ENCODE results near the gene EXOC2.
"Not testable (repeated sequence)": the region's sequence is repeated elsewhere in the genome, so short reads cannot be mapped to it uniquely, and the experiment has no call there.

Gene EXOC2

GRCh38 chr6:621931-622330 lies 71.0 kb downstream of the EXOC2 start:
- DNase-seq = no peak

- no peak for DNase-seq
Observed at GRCh38 chr6:620950-621349, 72.0 kb downstream of the EXOC2 start.

- DNase-seq = no peak
Observed at GRCh38 chr6:620166-620565, 72.8 kb downstream of the EXOC2 start.

- no peak for DNase-seq
Observed at GRCh38 chr6:617456-618100, 75.4 kb downstream of the EXOC2 start.

DNA sequence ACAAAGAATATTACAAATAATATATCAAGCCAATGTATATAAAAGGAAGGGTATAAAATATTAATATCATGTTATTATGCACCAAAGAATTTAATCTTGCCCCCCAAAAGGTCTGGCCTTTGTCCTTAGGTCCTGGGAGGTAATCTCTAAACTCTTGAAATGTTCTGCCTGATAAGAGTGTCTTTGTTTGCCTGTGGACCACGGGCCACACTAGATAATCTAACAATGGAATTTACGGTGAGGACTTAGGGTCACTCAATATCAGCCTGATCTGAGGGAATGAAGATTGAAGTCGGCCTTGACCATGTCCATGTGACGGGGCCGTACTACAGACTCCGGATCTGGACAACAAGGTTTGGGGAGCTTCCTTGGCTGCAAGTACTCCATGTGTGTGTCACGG lies 79.0 kb downstream of the EXOC2 start:
- DNase-seq = no peak

DNA sequence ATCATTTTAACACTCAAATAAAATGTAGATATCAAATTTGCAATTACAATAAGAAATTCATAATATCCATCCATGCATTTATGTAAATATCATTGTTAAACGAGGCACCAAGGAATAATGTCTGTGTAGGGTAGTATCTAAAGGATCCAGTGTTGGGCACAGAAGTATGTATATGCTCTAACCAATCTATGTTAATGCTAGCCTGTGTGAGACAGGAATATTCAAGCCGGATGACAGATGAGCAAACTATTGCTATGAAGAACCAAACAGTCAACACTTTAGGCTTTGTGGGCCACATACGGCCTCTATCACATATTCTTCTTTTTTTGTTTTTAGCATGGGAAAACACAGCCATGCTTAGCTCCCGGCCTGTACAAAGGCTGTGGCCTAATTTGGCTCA lies 81.0 kb downstream of the EXOC2 start:
- no peak for DNase-seq

DNA sequence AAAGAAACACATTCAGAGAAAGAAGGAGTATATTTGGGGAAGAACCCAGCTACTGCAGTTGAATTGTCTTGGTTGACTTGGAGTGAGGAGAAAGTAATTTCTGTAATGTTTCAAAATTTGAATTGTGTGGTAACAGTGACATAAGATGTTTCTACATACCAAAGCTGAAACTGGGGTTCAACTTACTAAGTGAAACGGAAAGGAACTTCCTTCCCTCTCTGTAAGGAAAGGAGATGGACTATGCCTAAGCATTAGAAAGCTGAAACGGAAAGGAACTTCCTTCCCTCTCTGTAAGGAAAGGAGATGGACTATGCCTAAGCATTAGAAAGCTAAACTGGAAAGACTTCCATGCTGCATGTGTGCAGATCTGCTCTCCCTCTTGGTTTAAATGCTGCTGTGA lies 82.1 kb downstream of the EXOC2 start:
- no peak for DNase-seq

DNA sequence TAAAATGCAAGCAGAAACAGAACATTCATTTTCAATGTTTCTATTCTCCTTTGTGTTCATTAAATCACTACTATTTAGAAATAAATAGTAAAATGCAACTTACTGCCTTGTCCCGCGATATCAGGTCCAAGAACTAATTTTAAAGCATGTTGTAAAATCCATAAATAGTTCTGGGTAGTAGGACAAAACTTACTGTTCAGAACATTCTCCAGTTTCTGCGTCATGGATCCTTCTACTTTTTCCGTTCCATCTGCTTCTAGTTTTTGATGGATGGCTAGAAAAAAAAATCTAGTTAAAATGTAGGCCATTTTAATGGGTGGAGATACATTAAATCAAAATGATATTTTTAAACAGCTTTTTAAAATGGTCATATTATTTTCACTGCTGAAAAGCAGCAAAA lies 83.0 kb downstream of the EXOC2 start:
- DNase-seq = no peak

DNA sequence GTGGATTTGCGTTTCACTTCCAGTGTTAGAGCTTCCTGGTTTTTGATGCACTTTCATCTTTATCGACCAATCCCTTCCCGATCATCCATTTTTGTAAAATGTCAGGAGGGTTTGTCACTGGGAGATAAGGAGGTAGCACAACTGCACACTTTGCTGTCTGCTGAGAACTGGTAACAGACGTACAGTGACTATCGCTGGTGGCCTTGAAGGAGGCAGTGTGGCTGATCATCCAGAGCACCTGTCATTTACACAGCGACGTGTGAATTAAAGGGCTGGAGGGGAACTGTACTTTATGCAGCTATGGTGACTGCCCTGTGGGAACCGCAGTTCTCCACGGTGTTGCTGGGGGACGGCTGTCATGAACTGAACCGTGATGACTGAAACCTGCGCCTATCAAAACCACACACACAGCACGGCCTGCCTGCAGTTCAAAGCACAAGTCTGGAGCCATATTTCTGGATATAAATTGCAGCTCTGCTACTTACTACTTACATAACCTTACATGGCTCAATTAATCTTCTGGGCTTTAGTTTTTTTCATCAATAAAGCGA lies 86.0 kb downstream of the EXOC2 start:
- DNase-seq = no peak

DNA sequence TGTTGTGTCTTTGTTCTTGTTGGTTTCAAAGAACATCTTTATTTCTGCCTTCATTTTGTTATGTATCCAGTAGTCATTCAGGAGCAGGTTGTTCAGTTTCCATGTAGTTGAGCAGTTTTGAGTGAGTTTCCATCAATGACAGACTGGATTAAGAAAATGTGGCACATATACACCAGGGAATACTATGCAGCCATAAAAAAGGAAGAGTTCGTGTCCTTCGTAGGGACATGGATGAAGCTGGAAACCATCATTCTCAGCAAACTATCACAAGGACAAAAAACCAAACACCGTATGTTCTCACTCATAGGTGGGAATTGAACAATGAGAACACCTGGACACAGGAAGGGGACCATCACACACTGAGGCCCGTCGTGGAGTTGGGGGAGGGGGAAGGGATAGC lies 87.0 kb downstream of the EXOC2 start:
- DNase-seq = not testable (repeated sequence)

- DNase-seq = peak; percentile 52
Observed at GRCh38 chr6:604579-604978, 88.4 kb downstream of the EXOC2 start.

- DNase-seq = no peak
Observed at GRCh38 chr6:603265-603664, 89.7 kb downstream of the EXOC2 start.

DNA sequence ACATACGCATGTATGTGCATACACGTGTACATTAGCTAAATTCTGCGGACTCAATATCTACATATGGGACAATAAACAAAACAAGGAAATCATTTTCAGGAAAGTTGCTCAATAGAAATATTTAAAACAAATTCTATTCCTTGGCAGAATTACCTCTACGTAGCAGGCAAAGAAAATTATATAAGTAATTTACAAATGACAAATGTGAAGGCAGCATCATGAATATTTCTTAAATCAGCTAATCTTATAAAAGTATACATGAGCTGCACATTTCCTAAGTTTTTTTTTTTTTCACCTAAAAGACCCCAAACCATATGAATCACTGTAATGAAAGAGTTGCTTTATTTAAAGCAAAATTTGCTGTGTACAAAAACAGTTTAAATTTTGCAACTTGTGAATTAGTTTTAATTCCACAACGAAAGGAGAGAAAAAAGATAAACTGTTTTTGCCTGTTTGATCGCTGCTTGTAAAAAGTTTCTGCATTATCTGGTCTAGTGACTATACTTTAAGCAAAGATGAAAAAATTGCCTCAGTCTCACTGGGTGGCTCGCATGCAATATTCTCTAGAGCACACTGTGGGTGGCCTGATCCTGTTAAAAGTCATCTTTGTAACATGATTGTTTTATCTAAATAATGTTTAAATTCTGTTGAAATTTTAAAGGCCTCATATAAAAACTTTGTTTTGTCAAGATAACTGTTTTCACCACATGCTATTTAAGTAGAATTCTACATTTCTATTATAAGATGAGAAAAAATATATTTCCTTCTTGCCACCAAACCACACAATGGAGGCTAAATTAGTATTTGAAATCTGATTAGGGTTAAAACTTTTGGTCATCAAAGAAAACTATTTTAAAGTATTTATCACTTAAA lies 93.1 kb downstream of the EXOC2 start:
- no peak for DNase-seq

DNA sequence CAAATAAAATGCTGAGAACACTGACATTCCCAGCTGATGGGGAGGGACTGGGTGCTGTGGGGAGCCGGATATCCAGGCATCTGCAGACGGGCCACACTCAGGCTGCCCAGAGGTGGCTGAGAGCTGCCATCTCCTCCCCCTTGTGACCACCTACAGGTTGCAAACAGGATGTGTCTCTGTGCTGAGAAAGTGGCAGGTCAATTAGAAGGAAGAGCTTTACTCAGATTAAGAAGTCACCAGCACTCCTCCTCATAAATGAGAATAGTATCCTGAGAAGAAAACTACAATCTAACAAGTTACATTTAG lies 99.1 kb downstream of the EXOC2 start:
- no peak for DNase-seq

DNA sequence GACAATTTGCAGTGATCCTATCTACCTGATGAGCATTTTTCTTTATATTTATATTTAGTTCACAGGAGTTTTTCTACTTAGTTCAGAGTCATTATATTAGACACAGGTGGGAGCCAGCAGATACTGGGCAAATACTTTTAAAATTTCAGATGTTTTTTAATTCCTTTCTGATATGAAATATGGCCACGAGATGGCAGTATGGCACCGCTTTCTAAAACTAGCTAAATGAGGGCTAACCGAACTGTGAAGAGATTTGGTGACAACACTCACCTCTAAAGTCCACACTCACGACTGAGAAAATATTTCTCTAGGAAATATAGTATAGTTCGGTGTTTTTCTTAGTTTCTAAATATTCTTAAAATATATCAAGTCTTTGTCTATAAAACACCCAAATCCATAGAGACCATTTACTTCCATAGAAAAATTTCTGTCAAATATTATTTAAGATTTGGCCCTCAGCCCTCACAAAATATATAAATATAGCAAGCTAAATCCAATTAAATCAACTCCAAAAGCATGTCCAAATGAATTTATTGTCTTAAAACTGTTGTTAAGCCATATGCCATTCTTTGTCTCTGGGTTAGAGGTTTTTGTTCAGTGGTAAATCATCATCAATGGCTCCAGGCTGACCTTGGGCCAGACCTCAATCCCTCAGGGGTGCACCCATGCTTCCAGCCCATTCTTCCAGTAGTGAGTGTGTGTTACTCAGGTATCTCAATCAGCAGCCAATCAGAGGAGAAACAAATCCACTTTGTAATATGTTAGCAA lies 99.6 kb downstream of the EXOC2 start:
- DNase-seq = peak; percentile 76

DNA sequence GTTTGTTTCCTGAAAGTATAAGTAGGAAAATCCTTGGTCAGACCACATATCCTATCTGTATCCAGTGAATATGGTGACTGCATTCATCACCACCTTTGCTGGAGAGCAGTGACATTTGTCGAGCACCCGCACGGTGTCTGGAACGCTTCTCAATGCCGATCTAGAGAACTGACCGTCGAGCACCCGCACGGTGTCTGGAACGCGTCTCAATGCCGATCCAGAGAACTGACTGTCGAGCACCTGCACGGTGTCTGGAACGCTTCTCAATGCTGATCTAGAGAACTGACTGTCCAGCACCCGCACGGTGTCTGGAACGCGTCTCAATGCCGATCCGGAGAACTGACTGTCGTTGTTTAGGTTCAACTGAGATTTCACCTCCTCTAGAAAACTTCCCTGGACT lies 103.8 kb downstream of the EXOC2 start:
- no peak for DNase-seq

GRCh38 chr6:586553-586952 lies 106.4 kb downstream of the EXOC2 start:
- no peak for DNase-seq

DNA sequence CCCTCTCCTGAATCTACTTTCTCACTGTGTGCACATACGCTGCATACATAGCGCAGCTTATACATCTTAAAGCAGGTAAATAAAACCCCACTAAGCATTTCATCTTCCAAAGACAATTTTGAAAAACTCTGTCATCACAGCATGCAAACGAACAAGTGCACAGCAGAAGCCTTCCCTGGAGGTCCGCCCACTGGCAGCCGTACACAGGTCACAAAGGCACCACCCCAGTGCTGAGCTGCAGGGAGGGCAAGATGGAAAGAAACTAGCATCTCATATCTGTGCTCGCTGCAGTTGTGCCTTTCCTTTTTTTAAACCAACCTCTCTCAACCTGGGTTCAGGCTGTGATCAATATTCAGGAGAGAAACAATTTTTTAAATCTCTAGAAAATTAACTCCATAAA lies 109.3 kb downstream of the EXOC2 start:
- DNase-seq = no peak

DNA sequence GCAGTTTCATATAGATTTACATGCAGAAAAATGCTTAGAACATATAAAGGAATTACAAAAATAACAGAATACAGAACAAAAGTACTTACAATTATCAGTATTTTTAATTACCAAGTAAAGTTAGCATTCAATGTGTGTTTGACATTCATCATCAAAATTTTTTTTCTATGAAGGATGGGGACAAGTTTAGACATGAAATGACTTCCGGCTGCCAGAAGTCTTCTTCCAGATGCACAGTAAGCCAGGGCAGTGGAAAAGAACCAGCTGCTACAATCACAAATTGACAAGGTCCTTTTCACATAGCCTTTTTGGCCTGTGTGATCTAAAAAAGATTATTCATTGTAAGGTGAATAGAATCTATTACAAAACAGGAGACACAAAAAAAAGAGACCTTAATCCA lies 109.8 kb downstream of the EXOC2 start:
- no peak for DNase-seq

- no peak for DNase-seq
Observed at GRCh38 chr6:582370-582769, 110.6 kb downstream of the EXOC2 start.

- peak; percentile 6 for DNase-seq
Observed at GRCh38 chr6:579339-579738, 113.6 kb downstream of the EXOC2 start.

DNA sequence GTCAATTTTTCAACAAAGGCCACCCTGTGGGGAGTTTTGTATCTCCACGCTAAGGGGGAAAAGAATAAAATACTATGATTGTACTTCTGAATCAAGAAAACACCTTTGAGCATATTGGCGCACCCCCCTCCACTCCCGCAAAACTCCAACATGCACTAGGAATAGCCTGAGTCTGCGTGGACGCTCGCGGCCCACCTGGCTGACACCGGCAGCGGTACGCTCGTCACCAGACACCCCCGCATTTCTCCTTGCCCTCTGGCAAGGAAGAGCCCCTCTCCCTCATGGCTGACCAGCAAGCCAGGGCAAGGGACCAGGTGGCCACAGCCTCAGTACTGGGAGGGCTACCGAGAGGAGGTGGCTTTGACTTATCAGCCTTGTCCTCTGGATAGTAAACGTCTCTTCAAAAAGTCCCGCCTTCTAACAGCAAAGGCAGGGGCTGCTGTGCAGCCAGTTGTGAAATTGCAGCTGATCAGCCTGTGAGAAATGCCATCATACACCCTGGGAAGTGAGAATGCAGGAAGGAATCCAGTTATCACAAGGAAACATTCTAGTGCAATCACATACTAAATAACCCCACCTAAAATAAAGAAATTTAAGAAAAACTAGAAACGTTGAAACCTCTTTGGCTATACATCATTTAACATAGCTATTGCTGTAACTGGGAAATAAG lies 120.2 kb downstream of the EXOC2 start:
- DNase-seq = no peak

DNA sequence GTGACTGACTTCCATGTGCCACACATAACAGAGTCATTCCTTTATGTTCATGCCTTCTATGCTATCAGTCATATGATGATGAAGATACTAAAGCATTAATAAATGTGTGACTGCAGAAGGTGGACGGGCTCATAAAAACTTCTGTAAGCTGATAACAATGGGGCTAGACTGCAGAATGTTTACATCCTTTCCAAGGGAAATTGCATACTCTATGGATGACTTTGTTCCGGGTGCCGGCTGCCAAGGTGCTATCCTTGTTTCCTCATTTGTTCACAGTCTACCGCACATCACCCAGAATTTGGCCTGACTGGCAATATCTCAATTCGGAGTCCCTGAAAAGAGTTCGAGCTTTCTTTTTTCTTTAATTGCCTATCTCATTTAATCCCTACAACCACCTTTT lies 121.0 kb downstream of the EXOC2 start:
- no peak for DNase-seq

Data from hematopoietic multipotent progenitor cell treated with erythropoietin and hydrocortisone succinate and interleukin-3 and kit ligand, for 8 days (in vitro differentiated cells).